B cell (primary cell): ENCODE data around the gene ANK2. TPM values are rescaled to one million over a fixed set of nuclear protein-coding genes. Genes with fewer than 3 reads are reported as not detected.

Experiments used
- ATAC-seq: fragments of 200-7000 bp; cut with Tn5 transposase; one replicate; pipeline ENCODE4 v1.10.0; 2021; ENCODE audit warnings: low read depth, mild to moderate bottlenecking, moderate number of reproducible peaks, moderate library complexity
- CTCF ChIA-PET: fragments of 350-600 bp; sonication (Branson Sonifier 250); formaldehyde crosslinking; loops from one replicate; lab custom pipeline; 2021; ENCODE audit warnings: antibody characterized with exemption, inconsistent platforms; lab: Charles Lee
- POLR2A ChIA-PET: fragments of 350-600 bp; sonication (Branson Sonifier 250); formaldehyde crosslinking; loops from one replicate; lab custom pipeline; 2021; ENCODE audit warnings: antibody characterized with exemption; lab: Charles Lee
- DNase-seq: peaks from one replicate; pipeline ENCODE4 v3.0.0; 2013
- H2AFZ ChIP-seq: 2 replicates; pipeline ENCODE4 v1.6.1; 2012; ENCODE audit warnings: mild to moderate bottlenecking, low read depth, low read length; ENCODE audit not compliant: insufficient read depth, poor library complexity, severe bottlenecking
- H3K27ac ChIP-seq, 2 donors: 1 replicate in 1 of 2; 2 replicates in 1 of 2; pipeline ENCODE4 v1.5.1; 2012 to 2013; ENCODE audit warnings: low read length in 2 of 2, mild to moderate bottlenecking in 2 of 2, moderate library complexity in 1 of 2
- H3K27me3 ChIP-seq, 4 experiments: fragments of 200-600 bp in 1 of 4; sonication (generic) in 1 of 4; replicated peaks in 1 of 4; 1 replicate in 2 of 4; 2 replicates in 2 of 4; pipeline versions ENCODE4 v1.6.1 to v1.7.0; 2013 to 2016; ENCODE audit warnings: low read length in 3 of 4, mild to moderate bottlenecking in 2 of 4, mixed read lengths in 1 of 4, moderate library complexity in 1 of 4; ENCODE audit not compliant: insufficient read depth in 4 of 4, control insufficient read depth in 3 of 4; ENCODE audit errors: control extremely low read depth in 1 of 4
- H3K36me3 ChIP-seq, 2 experiments: replicated peaks in 1 of 2; 1 replicate in 1 of 2; 2 replicates in 1 of 2; pipeline versions ENCODE4 v1.6.1 to v1.7.1; 2013; ENCODE audit warnings: low read length in 1 of 2; ENCODE audit not compliant: insufficient read depth in 2 of 2, control insufficient read depth in 1 of 2; ENCODE audit errors: control extremely low read depth in 1 of 2, extremely low read depth in 1 of 2
- H3K4me1 ChIP-seq, 2 donors: fragments of 200-600 bp in 1 of 2; sonication (generic) in 1 of 2; 1 replicate in 1 of 2; 2 replicates in 1 of 2; pipeline versions ENCODE4 v1.5.1 to v1.6.1; 2013 to 2017; ENCODE audit warnings: low read length in 2 of 2; ENCODE audit not compliant: control insufficient read depth in 2 of 2, insufficient read depth in 2 of 2
- H3K4me2 ChIP-seq: replicated peaks from 2 replicates; pipeline ENCODE3; 2012; ENCODE audit warnings: mild to moderate bottlenecking, low read depth, low read length; ENCODE audit not compliant: poor library complexity, severe bottlenecking
- H3K4me3 ChIP-seq, 5 experiments: fragments of 200-600 bp in 1 of 5; sonication (generic) in 1 of 5; 1 replicate in 3 of 5; 2 replicates in 2 of 5; pipeline versions ENCODE4 v1.5.1 to v1.7.0; 2011 to 2016; ENCODE audit warnings: low read length in 4 of 5, mild to moderate bottlenecking in 4 of 5, low read depth in 2 of 5, control low read depth in 1 of 5, moderate library complexity in 1 of 5; ENCODE audit not compliant: insufficient read depth in 1 of 5; ENCODE audit errors: control extremely low read depth in 1 of 5, extremely low read depth in 1 of 5
- H3K79me2 ChIP-seq: fragments of 200-600 bp; sonication (generic); one replicate; pipeline ENCODE4 v1.6.0; 2016; ENCODE audit warnings: low read length; ENCODE audit not compliant: control insufficient read depth, insufficient read depth
- H3K9ac ChIP-seq: fragments of 200-600 bp; sonication (generic); 2 replicates; pipeline ENCODE4 v1.6.1; 2017; ENCODE audit warnings: mild to moderate bottlenecking, low read length, moderate library complexity
- H3K9me3 ChIP-seq, 3 donors: one replicate each; pipeline versions ENCODE4 v1.6.1 to v1.7.1; 2013; ENCODE audit warnings: low read length in 2 of 3; ENCODE audit not compliant: control insufficient read depth in 2 of 3, insufficient read depth in 1 of 3; ENCODE audit errors: control extremely low read depth in 1 of 3
- H4K20me1 ChIP-seq: 2 replicates; pipeline ENCODE4 v1.6.0; 2012; ENCODE audit warnings: mild to moderate bottlenecking, low read length; ENCODE audit not compliant: insufficient read depth, control insufficient read depth, poor library complexity, severe bottlenecking
- H3K27ac Mint-ChIP-seq: one replicate; pipeline ENCODE4 v1.8.0; 2021; ENCODE audit warnings: mixed read lengths
- H3K27me3 Mint-ChIP-seq: one replicate; pipeline ENCODE4 v1.8.0; 2021; ENCODE audit warnings: mixed read lengths
- H3K4me1 Mint-ChIP-seq: one replicate; pipeline ENCODE4 v1.8.0; 2021; ENCODE audit warnings: mixed read lengths
- H3K4me3 Mint-ChIP-seq: one replicate; pipeline ENCODE4 v1.8.0; 2021; ENCODE audit warnings: mixed read lengths
- H3K9me3 Mint-ChIP-seq: one replicate; pipeline ENCODE4 v1.8.0; 2022; ENCODE audit warnings: mixed read lengths; ENCODE audit not compliant: insufficient read depth
- CTCF ChIP-seq: fragments of 200-600 bp; IDR thresholded peaks from one replicate; pipeline ENCODE4 v1.8.0; 2022; ENCODE audit warnings: antibody characterized with exemption, mild to moderate bottlenecking
- EZH2 ChIP-seq: IDR thresholded peaks from 2 replicates; pipeline ENCODE4 v1.6.1; 2012; ENCODE audit warnings: borderline replicate concordance, low read depth, mild to moderate bottlenecking, moderate library complexity, low read length; ENCODE audit not compliant: insufficient read depth, poor library complexity, severe bottlenecking
- WGBS: methylation state at CpG from one replicate; pipeline ENCODE4 v1.1.5; 2013; ENCODE audit warnings: missing lambda C conversion rate; ENCODE audit not compliant: insufficient coverage; 5-methylcytosine and 5-hydroxymethylcytosine counted together
- intact Hi-C: fragments of 100-400 bp; cut with micrococcal nuclease; formaldehyde crosslinking; loops from one replicate; pipeline ENCODE4 v1.10.0; 2022
- polyA plus RNA-seq: library from polyadenylated mRNA; depleted of rRNA; stranded (reverse); fragments of >200 nt; gene quantifications from 2 replicates; pipeline ENCODE4 v1.2.3, GENCODE V29; 2012
- total RNA-seq, 2 donors: library from RNA; stranded (reverse); fragments of 120-200 nt in 1 of 2; gene quantifications; 1 replicate in 1 of 2; 2 replicates in 1 of 2; pipeline versions ENCODE4 v1.2.3 to v1.2.4, GENCODE V29; 2013 to 2022

ANK2 gene
- total and polyA plus RNA-seq, 2 donors (not counting 1 experiment from before 2014, with no cell fraction given), result 0.16 to 3.6 TPM

- POLR2A ChIA-PET, result no interaction called here
- no CpG with 5 or more reads among the region's 1 CpG for WGBS
- no peak overlapping the region for H3K4me3 ChIP-seq
- H3K27ac ChIP-seq, result no peak overlapping the region
- intact Hi-C loops, result no loop called here
- H4K20me1 ChIP-seq, result no peaks in the 10 kb centered on the region
- Mint-ChIP-seq H3K27me3 (no peaks in the 10 kb centered on the region), H3K27ac (no peak overlapping the region), H3K4me1 (no peaks in the 10 kb centered on the region), H3K9me3 (no peaks in the 10 kb centered on the region), H3K4me3 (no peak overlapping the region)
- TF ChIP-seq EZH2 (no peak), CTCF (no peak)
- no peaks in the 10 kb centered on the region for H3K4me1 ChIP-seq
- H3K4me2 ChIP-seq, result no peak overlapping the region
- CTCF ChIA-PET, result no interaction called here
- no peak overlapping the region for H3K9ac ChIP-seq
- no peak overlapping the region for H2AFZ ChIP-seq
- ATAC-seq (no peak), DNase-seq (no peak)
- no peaks in the 10 kb centered on the region for H3K79me2 ChIP-seq
- H3K9me3 ChIP-seq, result no peaks in the 10 kb centered on the region
- H3K36me3 ChIP-seq, result no peaks in the 10 kb centered on the region
- peaks cover 0 to 3% (median 0%) of the 10 kb centered on the region in 4 experiments for H3K27me3 ChIP-seq
Observed at GRCh38 chr4:113263274-113263673, 213.8 kb downstream of the ANK2 start.

- Histone ChIP-seq H3K9me3 (no peaks in the 10 kb centered on the region), H2AFZ (no peak overlapping the region), H3K4me2 (no peak overlapping the region), H3K4me3 (no peak overlapping the region), H3K9ac (no peak overlapping the region), H3K27ac (no peak overlapping the region), H3K27me3 (no peaks in the 10 kb centered on the region), H3K36me3 (no peaks in the 10 kb centered on the region), H3K79me2 (no peaks in the 10 kb centered on the region), H3K4me1 (no peaks in the 10 kb centered on the region), H4K20me1 (no peaks in the 10 kb centered on the region)
- intact Hi-C loops, result no loop called here
- POLR2A ChIA-PET, result no interaction called here
- CTCF ChIA-PET, result no interaction called here
- TF ChIP-seq CTCF, result no peak
- no peak for TF ChIP-seq EZH2
- no peaks in the 10 kb centered on the region for H3K4me1 Mint-ChIP-seq
- 97% methylated on average over 4 of the region's 7 CpGs for WGBS
- no peaks in the 10 kb centered on the region for H3K9me3 Mint-ChIP-seq
- no peak overlapping the region for H3K4me3 Mint-ChIP-seq
- ATAC-seq, result no peak
- no peak overlapping the region for H3K27ac Mint-ChIP-seq
- H3K27me3 Mint-ChIP-seq, result no peaks in the 10 kb centered on the region
- DNase-seq, result no peak
Observed at GRCh38 chr4:113270520-113271319, 221.3 kb downstream of the ANK2 start.
